ENCODE results near the gene CNBD2. TPM values are rescaled to one million over a fixed set of nuclear protein-coding genes. Genes with fewer than 3 reads are reported as not detected.

CNBD2 gene
- total and polyA plus RNA-seq, 2 donors (not counting 1 experiment from before 2014, with no cell fraction given): 8.5 to 19.2 TPM

DNA sequence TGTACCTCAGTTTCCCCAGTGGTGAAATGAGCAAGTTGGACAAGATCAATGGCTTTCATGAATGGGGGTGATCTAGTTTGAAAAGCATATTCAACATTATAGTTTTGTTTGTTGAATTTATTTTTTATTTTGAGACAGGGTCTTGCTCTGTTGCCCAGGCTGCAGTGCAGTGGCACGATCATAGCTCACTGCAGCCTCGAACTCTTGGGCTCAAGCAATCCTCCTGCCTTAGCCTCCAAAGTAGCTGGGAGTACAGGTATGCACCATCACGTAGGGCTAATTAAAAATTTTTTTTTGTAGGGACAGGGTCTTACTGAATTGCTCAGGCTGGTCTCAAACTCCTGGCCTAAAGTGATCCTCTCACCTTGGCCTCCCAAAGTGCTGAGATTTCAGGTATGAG is 63.4 kb downstream of the CNBD2 start:
- ChIA-PET CTCF (no interaction called here), POLR2A (no interaction called here)

GRCh38 chr20:36034875-36035274 is 66.5 kb downstream of the CNBD2 start:
- no peak overlapping the region for H3K27ac Mint-ChIP-seq
- no peaks in the 10 kb centered on the region for H3K36me3 ChIP-seq (replicated peaks in 1 of 2; ENCODE audit: control extremely low read depth in 1 of 2, control insufficient read depth in 1 of 2, extremely low read depth in 1 of 2, insufficient read depth in 2 of 2, low read length in 1 of 2)
- DNase-seq (no peak), ATAC-seq (ENCODE audit: low read depth) (no peak)
- H3K9me3 Mint-ChIP-seq (ENCODE audit: insufficient read depth): no peaks in the 10 kb centered on the region
- WGBS (ENCODE audit: insufficient coverage): 94% methylated on average over 4 of the region's 4 CpGs
- H3K4me3 Mint-ChIP-seq: no peak overlapping the region
- H3K4me1 Mint-ChIP-seq: no peaks in the 10 kb centered on the region
- intact Hi-C loops (cut with micrococcal nuclease): no loop called here
- H3K27me3 ChIP-seq (replicated peaks in 1 of 4; ENCODE audit: control extremely low read depth in 1 of 4, control insufficient read depth in 3 of 4, insufficient read depth in 4 of 4, low read length in 3 of 4): no peaks in the 10 kb centered on the region
- H3K27me3 Mint-ChIP-seq: peaks cover 21% of the 10 kb centered on the region
- H3K4me1 ChIP-seq (ENCODE audit: control insufficient read depth in 2 of 2, insufficient read depth in 2 of 2, low read length in 2 of 2): no peaks in the 10 kb centered on the region
- no peaks in the 10 kb centered on the region for H4K20me1 ChIP-seq (ENCODE audit: control insufficient read depth, insufficient read depth, low read length, poor library complexity, severe bottlenecking)
- H3K9ac ChIP-seq (ENCODE audit: low read length): no peak overlapping the region
- H3K4me2 ChIP-seq (replicated peaks; ENCODE audit: low read depth, low read length, poor library complexity, severe bottlenecking): no peak overlapping the region
- TF ChIP-seq EZH2 (IDR thresholded peaks at IDR 0.05; ENCODE audit: borderline replicate concordance, insufficient read depth, low read depth, low read length, poor library complexity, severe bottlenecking): no peak
- TF ChIP-seq, protein P1, sequence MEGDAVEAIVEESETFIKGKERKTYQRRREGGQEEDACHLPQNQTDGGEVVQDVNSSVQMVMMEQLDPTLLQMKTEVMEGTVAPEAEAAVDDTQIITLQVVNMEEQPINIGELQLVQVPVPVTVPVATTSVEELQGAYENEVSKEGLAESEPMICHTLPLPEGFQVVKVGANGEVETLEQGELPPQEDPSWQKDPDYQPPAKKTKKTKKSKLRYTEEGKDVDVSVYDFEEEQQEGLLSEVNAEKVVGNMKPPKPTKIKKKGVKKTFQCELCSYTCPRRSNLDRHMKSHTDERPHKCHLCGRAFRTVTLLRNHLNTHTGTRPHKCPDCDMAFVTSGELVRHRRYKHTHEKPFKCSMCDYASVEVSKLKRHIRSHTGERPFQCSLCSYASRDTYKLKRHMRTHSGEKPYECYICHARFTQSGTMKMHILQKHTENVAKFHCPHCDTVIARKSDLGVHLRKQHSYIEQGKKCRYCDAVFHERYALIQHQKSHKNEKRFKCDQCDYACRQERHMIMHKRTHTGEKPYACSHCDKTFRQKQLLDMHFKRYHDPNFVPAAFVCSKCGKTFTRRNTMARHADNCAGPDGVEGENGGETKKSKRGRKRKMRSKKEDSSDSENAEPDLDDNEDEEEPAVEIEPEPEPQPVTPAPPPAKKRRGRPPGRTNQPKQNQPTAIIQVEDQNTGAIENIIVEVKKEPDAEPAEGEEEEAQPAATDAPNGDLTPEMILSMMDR (IDR thresholded peaks at IDR 0.05): no peak
- no peak overlapping the region for H3K4me3 ChIP-seq (ENCODE audit: control extremely low read depth in 1 of 5, extremely low read depth in 1 of 5, insufficient read depth in 1 of 5, low read depth in 2 of 5, low read length in 4 of 5)
- H3K27ac ChIP-seq (ENCODE audit: low read length in 2 of 2): no peak overlapping the region
- no peak overlapping the region for H2AFZ ChIP-seq (ENCODE audit: insufficient read depth, low read depth, low read length, poor library complexity, severe bottlenecking)
- ChIA-PET CTCF (no interaction called here), POLR2A (interaction anchor here (0.6 kb wide), 1 partner anchor 8 kb away, joined by 6 read pairs; no protein-coding TSS in a partner anchor)
- H3K9me3 ChIP-seq (ENCODE audit: control extremely low read depth in 1 of 3, control insufficient read depth in 2 of 3, insufficient read depth in 1 of 3, low read length in 2 of 3): no peaks in the 10 kb centered on the region
- no peaks in the 10 kb centered on the region for H3K79me2 ChIP-seq (ENCODE audit: control insufficient read depth, insufficient read depth, low read length)

More for the DNA sequence above, 63.4 kb downstream of the CNBD2 start:
- no peaks in the 10 kb centered on the region for H3K36me3 ChIP-seq (replicated peaks in 1 of 2; ENCODE audit: control extremely low read depth in 1 of 2, control insufficient read depth in 1 of 2, extremely low read depth in 1 of 2, insufficient read depth in 2 of 2, low read length in 1 of 2)
- no peaks in the 10 kb centered on the region for H3K27me3 ChIP-seq (replicated peaks in 1 of 4; ENCODE audit: control extremely low read depth in 1 of 4, control insufficient read depth in 3 of 4, insufficient read depth in 4 of 4, low read length in 3 of 4)
- H3K27ac ChIP-seq (ENCODE audit: low read length in 2 of 2): no peak overlapping the region
- H3K9me3 Mint-ChIP-seq (ENCODE audit: insufficient read depth): no peaks in the 10 kb centered on the region
- ATAC-seq (ENCODE audit: low read depth) (no peak), DNase-seq (no peak)
- no peak overlapping the region for H3K4me3 ChIP-seq (ENCODE audit: control extremely low read depth in 1 of 5, extremely low read depth in 1 of 5, insufficient read depth in 1 of 5, low read depth in 2 of 5, low read length in 4 of 5)
- peaks cover 37% of the 10 kb centered on the region for H3K27me3 Mint-ChIP-seq
- no peak overlapping the region for H3K9ac ChIP-seq (ENCODE audit: low read length)
- no peaks in the 10 kb centered on the region for H3K4me1 ChIP-seq (ENCODE audit: control insufficient read depth in 2 of 2, insufficient read depth in 2 of 2, low read length in 2 of 2)
- intact Hi-C loops (cut with micrococcal nuclease): no loop called here
- no peak overlapping the region for H3K27ac Mint-ChIP-seq
- H3K79me2 ChIP-seq (ENCODE audit: control insufficient read depth, insufficient read depth, low read length): no peaks in the 10 kb centered on the region
- H3K4me2 ChIP-seq (replicated peaks; ENCODE audit: low read depth, low read length, poor library complexity, severe bottlenecking): no peak overlapping the region
- no peak overlapping the region for H3K4me3 Mint-ChIP-seq
- H3K9me3 ChIP-seq (ENCODE audit: control extremely low read depth in 1 of 3, control insufficient read depth in 2 of 3, insufficient read depth in 1 of 3, low read length in 2 of 3): no peaks in the 10 kb centered on the region
- TF ChIP-seq EZH2 (IDR thresholded peaks at IDR 0.05; ENCODE audit: borderline replicate concordance, insufficient read depth, low read depth, low read length, poor library complexity, severe bottlenecking): no peak
- TF ChIP-seq, protein P1 (IDR thresholded peaks at IDR 0.05): no peak
- no peaks in the 10 kb centered on the region for H3K4me1 Mint-ChIP-seq
- no peaks in the 10 kb centered on the region for H4K20me1 ChIP-seq (ENCODE audit: control insufficient read depth, insufficient read depth, low read length, poor library complexity, severe bottlenecking)
- H2AFZ ChIP-seq (ENCODE audit: insufficient read depth, low read depth, low read length, poor library complexity, severe bottlenecking): no peak overlapping the region
- 100% methylated on average over 3 of the region's 3 CpGs for WGBS (ENCODE audit: insufficient coverage)

Data from B cell (primary cell).